SK-MEL-5 (cell line): Measurements from ENCODE around the gene PLXNB3. TPM values are rescaled to one million over a fixed set of nuclear protein-coding genes. Genes with fewer than 3 reads are reported as not detected.
A peak's percentile ranks its signal among the peaks of the same experiment; 100 is the strongest.

ENCODE experiments used
- DNase-seq: peaks from one replicate; pipeline ENCODE4 v3.0.0-alpha.2; 2016; ENCODE audit warnings: low read depth, low spot score
- in situ Hi-C: cut with HindIII; loops from 2 replicates; pipeline ENCODE4 v1.10.0; 2016; ENCODE audit warnings: low sequenced_read_pairs, high pct_unique_total_duplicates, low pct_unique_long_range_greater_than_20kb
- polyA plus RNA-seq, 2 experiments: library from polyadenylated mRNA; depleted of rRNA; stranded (reverse); fragments of >200 nt; gene quantifications; 2 replicates each; pipeline ENCODE4 v1.2.3, GENCODE V29; 2015
- total RNA-seq: library from RNA; depleted of rRNA; stranded (reverse); fragments of >200 nt; shearing (Covaris generic); gene quantifications from 2 replicates; pipeline ENCODE4 v1.2.3, GENCODE V29; 2014; rRNA removed

Gene PLXNB3
- total RNA-seq, result 2.7 and 4.8 TPM in 2 replicates
- polyA plus RNA-seq (2015; cell fraction: cytosol; rRNA removed), result 12.9 and 14.1 TPM in 2 replicates
- polyA plus RNA-seq (2015; cell fraction: nucleus; rRNA removed), result 49.6 and 56.0 TPM in 2 replicates

GRCh38 chrX:153763989-153764755, at the start of gene PLXNB3:
TSS of gene PLXNB3 (plus strand) at chrX:153764249. CDS start at chrX:153765536, 1,287 bp downstream.
- in situ Hi-C loops, result no loop called here
- peak; percentile 76 for DNase-seq

- in situ Hi-C loops, result no loop called here
Measured at GRCh38 chrX:153714256-153714655, 49.8 kb upstream of the PLXNB3 start.

GRCh38 chrX:153717445-153717844, 46.6 kb upstream of the PLXNB3 start:
- no peak for DNase-seq
- in situ Hi-C loops, result no loop called here

More at GRCh38 chrX:153714256-153714655, 49.8 kb upstream of the PLXNB3 start:
- DNase-seq, result no peak

GRCh38 chrX:153719238-153719637, 44.8 kb upstream of the PLXNB3 start:
- in situ Hi-C loops, result no loop called here
- DNase-seq, result no peak

- in situ Hi-C loops, result no loop called here
- DNase-seq, result no peak
Measured at GRCh38 chrX:153719701-153720100, 44.3 kb upstream of the PLXNB3 start.

GRCh38 chrX:153722704-153723350, 41.2 kb upstream of the PLXNB3 start:
- in situ Hi-C loops, result no loop called here
- no peak for DNase-seq

GRCh38 chrX:153723351-153724251, 40.4 kb upstream of the PLXNB3 start:
- in situ Hi-C loops, result no loop called here
- peak; percentile 47 for DNase-seq

- peak; percentile 83 for DNase-seq
- in situ Hi-C loops, result no loop called here
Measured at GRCh38 chrX:153724252-153725038, 39.6 kb upstream of the PLXNB3 start, which contains the start of the genes ABCD1 and BCAP31. TSS of gene ABCD1 (plus strand) at chrX:153724856. CDS start at chrX:153725267, 411 bp downstream. TSS of gene BCAP31 (minus strand) at chrX:153724387. CDS start at chrX:153723244, 1,143 bp downstream.

- in situ Hi-C loops, result no loop called here
Measured at GRCh38 chrX:153725039-153725831, 38.8 kb upstream of the PLXNB3 start.

GRCh38 chrX:153725832-153726285, 38.2 kb upstream of the PLXNB3 start:
- DNase-seq, result no peak
- in situ Hi-C loops, result no loop called here

More at GRCh38 chrX:153725039-153725831, 38.8 kb upstream of the PLXNB3 start:
- DNase-seq, result no peak

- in situ Hi-C loops, result no loop called here
- peak; percentile 86 for DNase-seq
Measured at GRCh38 chrX:153726286-153727122, 37.5 kb upstream of the PLXNB3 start.

- in situ Hi-C loops, result no loop called here
- DNase-seq, result no peak
Measured at GRCh38 chrX:153727123-153727931, 36.7 kb upstream of the PLXNB3 start.

- no peak for DNase-seq
- in situ Hi-C loops, result no loop called here
Measured at GRCh38 chrX:153728095-153728494, 36.0 kb upstream of the PLXNB3 start.

GRCh38 chrX:153728951-153729631, 35.0 kb upstream of the PLXNB3 start:
- no peak for DNase-seq
- in situ Hi-C loops, result no loop called here
